Measurements from ENCODE around the gene KCNJ9.

DNA sequence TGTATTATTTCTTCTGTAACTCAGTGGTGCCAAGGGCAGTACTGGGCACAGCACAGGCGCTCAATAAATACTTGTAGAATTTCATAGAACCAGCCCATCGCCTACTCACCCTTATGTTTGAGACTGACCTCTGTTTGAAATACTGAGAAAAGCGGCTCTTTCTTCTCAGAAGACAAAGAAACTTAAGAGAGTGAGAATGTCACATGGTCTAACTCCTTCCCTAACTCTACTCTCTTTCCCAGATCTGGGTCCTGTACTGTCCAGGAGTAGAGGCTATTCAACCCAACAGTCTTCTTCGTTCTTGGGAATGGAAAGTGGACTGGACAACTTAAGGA lies 12.9 kb downstream of the KCNJ9 start:
- TF ChIP-seq, protein P1, sequence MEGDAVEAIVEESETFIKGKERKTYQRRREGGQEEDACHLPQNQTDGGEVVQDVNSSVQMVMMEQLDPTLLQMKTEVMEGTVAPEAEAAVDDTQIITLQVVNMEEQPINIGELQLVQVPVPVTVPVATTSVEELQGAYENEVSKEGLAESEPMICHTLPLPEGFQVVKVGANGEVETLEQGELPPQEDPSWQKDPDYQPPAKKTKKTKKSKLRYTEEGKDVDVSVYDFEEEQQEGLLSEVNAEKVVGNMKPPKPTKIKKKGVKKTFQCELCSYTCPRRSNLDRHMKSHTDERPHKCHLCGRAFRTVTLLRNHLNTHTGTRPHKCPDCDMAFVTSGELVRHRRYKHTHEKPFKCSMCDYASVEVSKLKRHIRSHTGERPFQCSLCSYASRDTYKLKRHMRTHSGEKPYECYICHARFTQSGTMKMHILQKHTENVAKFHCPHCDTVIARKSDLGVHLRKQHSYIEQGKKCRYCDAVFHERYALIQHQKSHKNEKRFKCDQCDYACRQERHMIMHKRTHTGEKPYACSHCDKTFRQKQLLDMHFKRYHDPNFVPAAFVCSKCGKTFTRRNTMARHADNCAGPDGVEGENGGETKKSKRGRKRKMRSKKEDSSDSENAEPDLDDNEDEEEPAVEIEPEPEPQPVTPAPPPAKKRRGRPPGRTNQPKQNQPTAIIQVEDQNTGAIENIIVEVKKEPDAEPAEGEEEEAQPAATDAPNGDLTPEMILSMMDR (IDR thresholded peaks at IDR 0.05; ENCODE audit: low read depth, low read length) = no peak
- TF ChIP-seq, protein P2, sequence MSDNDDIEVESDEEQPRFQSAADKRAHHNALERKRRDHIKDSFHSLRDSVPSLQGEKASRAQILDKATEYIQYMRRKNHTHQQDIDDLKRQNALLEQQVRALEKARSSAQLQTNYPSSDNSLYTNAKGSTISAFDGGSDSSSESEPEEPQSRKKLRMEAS (IDR thresholded peaks at IDR 0.05; ENCODE audit: low read depth, low read length) = no peak

All from NB4 (cell line).